H1 (cell line): ENCODE results near the gene NODAL. TPM values are rescaled to one million over a fixed set of nuclear protein-coding genes. Genes with fewer than 3 reads are reported as not detected.

Experiments used
- CTCF ChIA-PET: fragments of 300-600 bp; sonication (Branson Sonifier 250); formaldehyde crosslinking; loops from one replicate; lab custom pipeline; 2021; ENCODE audit not compliant: partially characterized antibody; lab: Charles Lee
- POLR2A ChIA-PET: fragments of 300-600 bp; sonication (Branson Sonifier 250); formaldehyde crosslinking; loops from one replicate; lab custom pipeline; 2021; ENCODE audit warnings: inconsistent platforms; ENCODE audit not compliant: partially characterized antibody; lab: Charles Lee
- DNase-seq, 2 experiments: peaks; one replicate each; pipeline versions ENCODE4 v3.0.0 to v3.0.0-alpha.2; 2010 to 2022; ENCODE audit warnings: low spot score in 2 of 2, low read depth in 1 of 2, mixed read lengths in 1 of 2
- FAIRE-seq: peaks from 2 replicates; lab custom pipeline; 2011; peaks lifted over from hg19 to GRCh38; lab: Jason Lieb, UNC
- H2AFZ ChIP-seq: 2 replicates; pipeline ENCODE4 v1.8.1; 2012; ENCODE audit warnings: low read length, inconsistent platforms
- H2AK5ac ChIP-seq: 2 replicates; pipeline ENCODE4 v1.6.1; 2013; ENCODE audit warnings: low read depth, low read length
- H2BK120ac ChIP-seq: replicated peaks from 2 replicates; pipeline ENCODE3; 2013; ENCODE audit warnings: low read depth, low read length, inconsistent platforms
- H2BK12ac ChIP-seq: 2 replicates; pipeline ENCODE4 v1.6.1; 2013; ENCODE audit warnings: low read depth, low read length
- H2BK15ac ChIP-seq: 2 replicates; pipeline ENCODE4 v1.6.1; 2013; ENCODE audit warnings: low read length
- H2BK20ac ChIP-seq: 2 replicates; pipeline ENCODE4 v1.6.1; 2013; ENCODE audit warnings: low read length
- H2BK5ac ChIP-seq: 2 replicates; pipeline ENCODE4 v1.6.1; 2013; ENCODE audit warnings: low read depth, low read length
- H3K14ac ChIP-seq: 2 replicates; pipeline ENCODE4 v1.6.1; 2013; ENCODE audit warnings: inconsistent platforms; ENCODE audit not compliant: insufficient read length
- H3K18ac ChIP-seq: 2 replicates; pipeline ENCODE4 v1.6.1; 2013; ENCODE audit warnings: low read length; ENCODE audit errors: extremely low read depth
- H3K23ac ChIP-seq: 2 replicates; pipeline ENCODE4 v1.6.1; 2013; ENCODE audit warnings: inconsistent platforms; ENCODE audit not compliant: insufficient read length
- H3K23me2 ChIP-seq: 2 replicates; pipeline ENCODE4 v1.6.1; 2013; ENCODE audit warnings: low read depth, low read length
- H3K27ac ChIP-seq: 2 replicates; pipeline ENCODE4 v1.6.1; 2011; ENCODE audit warnings: low read depth, low read length, inconsistent platforms
- H3K27me3 ChIP-seq, 4 experiments: replicated peaks in 1 of 4; 1 replicate in 1 of 4; 2 replicates in 3 of 4; pipeline versions ENCODE4 v1.6.1 to v1.8.1; 2011 to 2013; ENCODE audit warnings: low read length in 3 of 4, mild to moderate bottlenecking in 3 of 4, inconsistent platforms in 2 of 4, mixed read lengths in 2 of 4, moderate library complexity in 1 of 4; ENCODE audit not compliant: control insufficient read depth in 3 of 4, insufficient read depth in 3 of 4; ENCODE audit errors: extremely low read depth in 1 of 4
- H3K36me3 ChIP-seq, 4 experiments: 2 replicates each; pipeline versions ENCODE4 v1.6.1 to v1.8.1; 2011 to 2013; ENCODE audit warnings: mild to moderate bottlenecking in 4 of 4, low read length in 3 of 4, moderate library complexity in 2 of 4, control low read depth in 1 of 4, inconsistent platforms in 1 of 4; ENCODE audit not compliant: insufficient read depth in 4 of 4, control insufficient read depth in 2 of 4
- H3K4ac ChIP-seq: replicated peaks from 2 replicates; pipeline ENCODE3; 2013; ENCODE audit warnings: low read length, low read depth, mixed read lengths, inconsistent platforms; ENCODE audit not compliant: insufficient read length
- H3K4me1 ChIP-seq, 4 experiments: replicated peaks in 1 of 4; 1 replicate in 1 of 4; 2 replicates in 3 of 4; pipeline versions ENCODE4 v1.6.1 to v1.8.1; 2011 to 2013; ENCODE audit warnings: low read length in 3 of 4, inconsistent platforms in 2 of 4, mixed read lengths in 1 of 4; ENCODE audit not compliant: insufficient read depth in 4 of 4, control insufficient read depth in 3 of 4
- H3K4me2 ChIP-seq, 2 experiments: 2 replicates each; pipeline versions ENCODE4 v1.6.1 to v1.8.1; 2011 to 2013; ENCODE audit warnings: low read depth in 2 of 2, low read length in 2 of 2, control low read depth in 1 of 2, inconsistent platforms in 1 of 2, mild to moderate bottlenecking in 1 of 2; ENCODE audit not compliant: insufficient read depth in 1 of 2
- H3K4me3 ChIP-seq, 4 experiments: fragments of 200-600, 300-600 bp in 1 of 4; sonication (generic), shearing (Covaris generic), sonication (Bioruptor Twin) in 1 of 4; 2 replicates each; pipeline versions ENCODE4 v1.5.1 to v1.8.1; 2011 to 2016; ENCODE audit warnings: low read length in 4 of 4, low read depth in 3 of 4, control low read depth in 2 of 4, inconsistent platforms in 2 of 4, mild to moderate bottlenecking in 2 of 4, mixed read lengths in 1 of 4, moderate library complexity in 1 of 4; ENCODE audit not compliant: insufficient read depth in 2 of 4; ENCODE audit errors: extremely low read depth in 1 of 4
- H3K56ac ChIP-seq: replicated peaks from 2 replicates; pipeline ENCODE3; 2013; ENCODE audit warnings: low read depth, mild to moderate bottlenecking, mixed read lengths, low read length, inconsistent platforms; ENCODE audit not compliant: insufficient read length
- H3K79me1 ChIP-seq: 2 replicates; pipeline ENCODE4 v1.6.1; 2013; ENCODE audit warnings: low read depth, low read length, control low read depth
- H3K79me2 ChIP-seq, 2 experiments: 2 replicates each; pipeline versions ENCODE4 v1.6.1 to v1.8.1; 2012 to 2013; ENCODE audit warnings: low read length in 2 of 2, mild to moderate bottlenecking in 2 of 2, inconsistent platforms in 1 of 2; ENCODE audit not compliant: insufficient read depth in 2 of 2, control insufficient read depth in 1 of 2
- H3K9ac ChIP-seq, 4 experiments: replicated peaks in 1 of 4; 1 replicate in 1 of 4; 2 replicates in 3 of 4; pipeline versions ENCODE4 v1.6.1 to v1.8.1; 2011 to 2013; ENCODE audit warnings: low read depth in 3 of 4, low read length in 3 of 4, control low read depth in 2 of 4, mild to moderate bottlenecking in 2 of 4, moderate library complexity in 2 of 4, inconsistent platforms in 1 of 4; ENCODE audit errors: extremely low read depth in 1 of 4
- H3K9me3 ChIP-seq, 2 experiments: 2 replicates each; pipeline versions ENCODE4 v1.6.1 to v1.8.1; 2012 to 2013; ENCODE audit warnings: mild to moderate bottlenecking in 2 of 2, moderate library complexity in 2 of 2, control low read depth in 1 of 2, inconsistent platforms in 1 of 2, low read depth in 1 of 2, low read length in 1 of 2, mixed read lengths in 1 of 2; ENCODE audit not compliant: insufficient read depth in 2 of 2
- H4K20me1 ChIP-seq, 2 experiments: replicated peaks in 1 of 2; 2 replicates each; pipeline versions ENCODE3 to v1.8.1; 2011 to 2013; ENCODE audit warnings: inconsistent platforms in 2 of 2, low read length in 2 of 2, mild to moderate bottlenecking in 1 of 2; ENCODE audit not compliant: insufficient read depth in 2 of 2, control insufficient read depth in 1 of 2
- H4K5ac ChIP-seq: 2 replicates; pipeline ENCODE4 v1.6.1; 2013; ENCODE audit warnings: low read length, low read depth, mixed read lengths, inconsistent platforms; ENCODE audit not compliant: insufficient read length
- H4K8ac ChIP-seq: 2 replicates; pipeline ENCODE4 v1.8.0; 2013; ENCODE audit warnings: mild to moderate bottlenecking, moderate library complexity, low read length, inconsistent platforms; ENCODE audit not compliant: insufficient read depth; ENCODE audit errors: extremely low read depth
- H4K91ac ChIP-seq: replicated peaks from 2 replicates; pipeline ENCODE3; 2013; ENCODE audit warnings: low read length, mixed read lengths, inconsistent platforms; ENCODE audit not compliant: insufficient read length
- ASH2L ChIP-seq: fragments of 200-600, 300-600 bp; sonication (generic); IDR thresholded peaks from one replicate; pipeline ENCODE4 v1.7.1; 2017; ENCODE audit warnings: low read length
- CTCF ChIP-seq, 3 experiments: IDR thresholded peaks; 1 replicate in 2 of 3; 2 replicates in 1 of 3; pipeline versions ENCODE4 v1.5.1 to v1.6.1; 2011; ENCODE audit warnings: low read length in 3 of 3, mild to moderate bottlenecking in 3 of 3, inconsistent platforms in 2 of 3, low read depth in 1 of 3, moderate library complexity in 1 of 3; ENCODE audit not compliant: insufficient read depth in 1 of 3; ENCODE audit errors: control extremely low read depth in 1 of 3
- EGR1 ChIP-seq: IDR thresholded peaks from 2 replicates; pipeline ENCODE4 v1.6.1; 2011; ENCODE audit warnings: low read depth, low read length, borderline replicate concordance
- GABPA ChIP-seq: IDR thresholded peaks from 2 replicates; pipeline ENCODE4 v1.6.1; 2011; ENCODE audit warnings: mild to moderate bottlenecking, low read length, moderate library complexity, borderline replicate concordance; ENCODE audit not compliant: insufficient read depth
- GTF2F1 ChIP-seq: IDR thresholded peaks from 2 replicates; pipeline ENCODE4 v1.6.1; 2012; ENCODE audit warnings: low read depth, low read length, improper control_type of control experiment, borderline replicate concordance
- RAD21 ChIP-seq, 2 experiments: IDR thresholded peaks in 1 of 2; conservative IDR thresholded peaks in 1 of 2; 2 replicates each; pipeline ENCODE4 v1.6.1; 2011; ENCODE audit warnings: low read depth in 2 of 2, low read length in 2 of 2, improper control_type of control experiment in 1 of 2, inconsistent platforms in 1 of 2, mild to moderate bottlenecking in 1 of 2, moderate library complexity in 1 of 2
- SIN3A ChIP-seq, 2 experiments: IDR thresholded peaks in 1 of 2; conservative IDR thresholded peaks in 1 of 2; 2 replicates each; pipeline ENCODE4 v1.6.1; 2011 to 2012; ENCODE audit warnings: low read length in 2 of 2, improper control_type of control experiment in 1 of 2, low read depth in 1 of 2, mild to moderate bottlenecking in 1 of 2
- SRF ChIP-seq: IDR thresholded peaks from 2 replicates; pipeline ENCODE4 v1.6.1; 2011; ENCODE audit warnings: mild to moderate bottlenecking, low read depth, low read length, moderate library complexity
- WGBS, 2 experiments: shearing (Covaris generic) in 1 of 2; methylation state at CpG; one replicate each; pipeline versions ENCODE4 v1.1.6 to v1.1.7; 2013 to 2015; ENCODE audit warnings: low lambda C conversion rate in 2 of 2, mixed read lengths in 2 of 2, inconsistent platforms in 1 of 2, low coverage in 1 of 2, missing lambda C conversion rate in 1 of 2; ENCODE audit not compliant: insufficient replicate concordance in 2 of 2, insufficient coverage in 1 of 2, insufficient read length in 1 of 2; ENCODE audit errors: extremely low coverage in 1 of 2, missing lambda C conversion rate in 1 of 2; 5-methylcytosine and 5-hydroxymethylcytosine counted together
- polyA plus RNA-seq, 7 experiments: library from polyadenylated mRNA; depleted of rRNA in 3 of 7; stranded (reverse) in 5 of 7; unstranded in 2 of 7; fragments of >200 nt in 5 of 7; fragments of 200-250 nt in 2 of 7; gene quantifications; 1 replicate in 5 of 7; 2 replicates in 1 of 7; 4 replicates in 1 of 7; pipeline versions ENCODE4 v1.2.1 to v1.2.3, GENCODE V29; 2011 to 2013; ENCODE audit warnings: missing spikeins in 2 of 7, mixed read lengths in 2 of 7
- total RNA-seq: library from RNA; stranded (reverse); fragmentation: NEBNext Ultra II Directional; extraction: Animal tissue kit (Norgen Biotek cat#: 25700); gene quantifications from 2 replicates; pipeline ENCODE4 v1.2.1, GENCODE V29; 2021

NODAL gene
- total and polyA plus RNA-seq, 2 of the 8 experiments (the other 6 are each of a cell fraction or from before 2014, with no cell fraction given): 2.0 to 7.3 TPM

GRCh38 chr10:70479165-70479581 lies 37.7 kb upstream of the NODAL start:
- no peak for FAIRE-seq
- H3K27ac ChIP-seq: no peak overlapping the region

More at GRCh38 chr10:70479165-70479581, 37.7 kb upstream of the NODAL start:
- POLR2A ChIA-PET: interaction anchor here (0.6 to 2.0 kb wide), 6 partner anchors 9 to 114 kb away, joined by 3 to 7 read pairs (median 4); no protein-coding TSS in a partner anchor
- peak overlapping the region in 3 of 4 experiments; percentile 38 to 65 (median 52); a peak in 5 of 7 replicates for H3K9ac ChIP-seq
- H3K56ac ChIP-seq: no peak overlapping the region
- no peak overlapping the region for H4K5ac ChIP-seq
- H3K4me2 ChIP-seq: peak overlapping the region; percentile 72 to 94
- WGBS, 2 experiments: 17% methylated on average over 11 of the region's 11 CpGs; no CpG with 5 or more reads in 1 of the 2 experiments
- TF ChIP-seq GABPA: 0 out of 2 replicates have a peak, but pooled peaks have one; percentile 59
- 0 out of 2 replicates have a peak, but pooled peaks have one; percentile 7 for TF ChIP-seq EGR1
- TF ChIP-seq RAD21 (IDR thresholded peaks at IDR 0.05 in 1 of 2, conservative IDR thresholded peaks at IDR 0.05 in 1 of 2; ENCODE audit: low read depth in 2 of 2, low read length in 2 of 2): peak; percentile 26 to 39; a peak in 2 of 4 replicates
- TF ChIP-seq GTF2F1: no peak
- TF ChIP-seq SRF: no peak
- TF ChIP-seq ASH2L: peak; percentile 0
- TF ChIP-seq CTCF (IDR thresholded peaks at IDR 0.05; ENCODE audit: control extremely low read depth in 1 of 3, insufficient read depth in 1 of 3, low read depth in 1 of 3, low read length in 3 of 3): peak; percentile 45 to 49 (median 45)
- TF ChIP-seq SIN3A (conservative IDR thresholded peaks at IDR 0.05 in 1 of 2, IDR thresholded peaks at IDR 0.05 in 1 of 2; ENCODE audit: low read depth in 1 of 2, low read length in 2 of 2): 0 out of 4 replicates have a peak, but pooled peaks of 1 of the 2 experiments have one; percentile 39
- TF ChIP-seq, all 59 proteins: peak for 6
- Histone ChIP-seq H3K27me3 (peaks cover 0 to 6% (median 2%) of the 10 kb centered on the region in 4 experiments; a peak in 3 of 7 replicates), H2AK5ac (no peak overlapping the region), H3K18ac (peak overlapping the region; percentile 87), H3K36me3 (no peaks in the 10 kb centered on the region), H3K14ac (no peak overlapping the region), H3K79me2 (peaks cover 0 to 25% of the 10 kb centered on the region in 2 experiments; a peak in 3 of 4 replicates), H3K9me3 (no peaks in the 10 kb centered on the region), H3K79me1 (peaks cover 4% of the 10 kb centered on the region), H3K4ac (no peak overlapping the region), H4K91ac (peak overlapping the region; percentile 44), H4K8ac (peak overlapping the region; percentile 35; the same call in 1 of the 2 replicates), H3K4me1 (peaks cover 9 to 22% (median 18%) of the 10 kb centered on the region in 4 experiments), H3K4me3 (peak overlapping the region; percentile 64 to 84 (median 70)), H3K23ac (no peak overlapping the region), H2BK120ac (no peak overlapping the region), H2AFZ (peak overlapping the region; percentile 37; the same call in 1 of the 2 replicates), H2BK12ac (no peak overlapping the region), H2BK5ac (peak overlapping the region; percentile 52; the same call in 1 of the 2 replicates), H3K23me2 (peaks cover 17% of the 10 kb centered on the region; the same call in 1 of the 2 replicates), H4K20me1 (peaks cover 0 to 7% of the 10 kb centered on the region in 2 experiments), H2BK15ac (no peak overlapping the region), H2BK20ac (0 out of 2 replicates have a peak overlapping the region, but pooled peaks have one; percentile 34)
- CTCF ChIA-PET: interaction anchor here (0.6 to 43.0 kb wide), 15 partner anchors 9 to 92 kb away, joined by 3 to 908 read pairs (median 6); no protein-coding TSS in a partner anchor
- DNase-seq: peak in 1 of 2 experiments; percentile 79
